ENCODE measurements around the gene B4GALT6. TPM values are rescaled to one million over a fixed set of nuclear protein-coding genes. Genes with fewer than 3 reads are reported as not detected.

B4GALT6 gene
- total RNA-seq, 1 donor from 2014 or later: 17.7 TPM

DNA sequence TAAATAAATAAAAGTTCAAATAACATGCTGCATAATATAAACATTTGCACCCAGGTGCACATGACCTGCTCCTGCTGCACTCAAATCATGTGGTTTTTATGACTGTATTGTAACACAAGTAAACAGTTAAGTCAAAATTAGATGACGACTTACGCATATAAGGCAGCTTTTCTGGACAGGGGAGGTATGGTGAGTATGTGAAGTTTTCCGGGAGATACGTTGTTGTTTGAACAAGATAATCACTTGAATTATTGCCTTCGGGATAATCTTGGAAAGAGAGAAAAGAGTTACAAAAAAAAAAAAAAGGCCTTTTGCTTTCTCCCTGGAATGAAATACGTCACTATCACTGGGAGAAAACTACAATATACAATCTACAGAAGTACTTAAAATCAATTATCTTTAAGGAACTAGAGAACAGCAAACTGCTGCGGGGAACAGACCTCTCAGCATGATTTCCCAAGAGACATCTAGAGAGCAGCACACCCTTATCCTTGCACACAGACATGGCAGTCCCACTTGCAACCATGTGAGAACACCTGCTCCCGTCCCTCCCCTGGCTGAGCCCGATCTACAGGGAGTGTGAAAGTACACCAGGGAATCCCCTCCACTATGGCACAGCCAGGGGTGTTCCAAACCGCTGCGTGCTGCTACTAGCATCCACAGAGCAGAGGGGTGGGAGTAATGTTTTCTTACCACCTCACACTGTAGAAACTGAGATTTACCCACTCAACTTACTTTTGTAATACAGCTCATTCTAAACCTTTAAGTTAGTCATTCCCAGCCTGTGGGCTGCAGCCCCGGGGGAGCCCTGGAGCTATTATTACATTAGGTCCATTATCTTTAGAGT lies 26.3 kb downstream of the B4GALT6 start:
- no peak for FAIRE-seq
- no peak for DNase-seq (ENCODE audit: low read depth)
- no peaks in the 10 kb centered on the region for H3K27me3 Mint-ChIP-seq (ENCODE audit: low read depth, unreplicated experiment)
- no peak overlapping the region for H3K9ac ChIP-seq (ENCODE audit: low read length)
- no peaks in the 10 kb centered on the region for H3K9me3 ChIP-seq (ENCODE audit: insufficient read depth, low read depth, low read length)
- H3K4me2 ChIP-seq (ENCODE audit: low read length): no peak overlapping the region
- H3K9me3 Mint-ChIP-seq (ENCODE audit: unreplicated experiment): no peaks in the 10 kb centered on the region
- no peak overlapping the region for H3K27ac Mint-ChIP-seq (ENCODE audit: unreplicated experiment)
- H3K79me2 ChIP-seq (ENCODE audit: insufficient read depth, low read length): no peaks in the 10 kb centered on the region
- H3K4me1 ChIP-seq (ENCODE audit: insufficient read depth, low read length): no peaks in the 10 kb centered on the region
- no peak overlapping the region for H2AFZ ChIP-seq (ENCODE audit: low read depth, low read length)
- no peak overlapping the region for H3K27ac ChIP-seq (ENCODE audit: low read depth, low read length)
- H3K4me3 ChIP-seq (ENCODE audit: insufficient read depth, low read depth, low read length): no peak overlapping the region
- peaks cover 3% of the 10 kb centered on the region for H3K36me3 Mint-ChIP-seq (ENCODE audit: low read depth, unreplicated experiment)
- H3K4me3 Mint-ChIP-seq (ENCODE audit: unreplicated experiment): no peak overlapping the region
- H3K36me3 ChIP-seq (ENCODE audit: insufficient read depth, low read length): no peaks in the 10 kb centered on the region
- no peaks in the 10 kb centered on the region for H3K27me3 ChIP-seq (ENCODE audit: insufficient read depth, low read length)
- H3K4me1 Mint-ChIP-seq (ENCODE audit: low read depth, unreplicated experiment): peaks cover 9% of the 10 kb centered on the region
- no peak for TF ChIP-seq EZH2 (IDR thresholded peaks at IDR 0.05; ENCODE audit: insufficient read depth, low read length)
- no peak for TF ChIP-seq CTCF (IDR thresholded peaks at IDR 0.05; ENCODE audit: insufficient read depth, low read depth, low read length)
- no peaks in the 10 kb centered on the region for H4K20me1 ChIP-seq (ENCODE audit: insufficient read depth, low read length)

GRCh38 chr18:31656754-31657153 lies 27.6 kb downstream of the B4GALT6 start:
- H3K4me2 ChIP-seq (ENCODE audit: low read length): no peak overlapping the region
- no peak overlapping the region for H2AFZ ChIP-seq (ENCODE audit: low read depth, low read length)
- H3K4me3 Mint-ChIP-seq (ENCODE audit: unreplicated experiment): no peak overlapping the region
- no peaks in the 10 kb centered on the region for H3K9me3 ChIP-seq (ENCODE audit: insufficient read depth, low read depth, low read length)
- H3K79me2 ChIP-seq (ENCODE audit: insufficient read depth, low read length): no peaks in the 10 kb centered on the region
- no peaks in the 10 kb centered on the region for H3K27me3 ChIP-seq (ENCODE audit: insufficient read depth, low read length)
- no peaks in the 10 kb centered on the region for H4K20me1 ChIP-seq (ENCODE audit: insufficient read depth, low read length)
- H3K27ac ChIP-seq (ENCODE audit: low read depth, low read length): no peak overlapping the region
- no peaks in the 10 kb centered on the region for H3K9me3 Mint-ChIP-seq (ENCODE audit: unreplicated experiment)
- H3K4me1 Mint-ChIP-seq (ENCODE audit: low read depth, unreplicated experiment): peaks cover 9% of the 10 kb centered on the region
- TF ChIP-seq EZH2 (IDR thresholded peaks at IDR 0.05; ENCODE audit: insufficient read depth, low read length) (no peak), CTCF (IDR thresholded peaks at IDR 0.05; ENCODE audit: insufficient read depth, low read depth, low read length) (no peak)
- H3K27me3 Mint-ChIP-seq (ENCODE audit: low read depth, unreplicated experiment): no peaks in the 10 kb centered on the region
- H3K36me3 Mint-ChIP-seq (ENCODE audit: low read depth, unreplicated experiment): peaks cover 5% of the 10 kb centered on the region
- H3K27ac Mint-ChIP-seq (ENCODE audit: unreplicated experiment): no peak overlapping the region
- H3K36me3 ChIP-seq (ENCODE audit: insufficient read depth, low read length): no peaks in the 10 kb centered on the region
- FAIRE-seq: no peak
- DNase-seq (ENCODE audit: low read depth): no peak
- no peak overlapping the region for H3K9ac ChIP-seq (ENCODE audit: low read length)
- no peak overlapping the region for H3K4me3 ChIP-seq (ENCODE audit: insufficient read depth, low read depth, low read length)
- no peaks in the 10 kb centered on the region for H3K4me1 ChIP-seq (ENCODE audit: insufficient read depth, low read length)

DNA sequence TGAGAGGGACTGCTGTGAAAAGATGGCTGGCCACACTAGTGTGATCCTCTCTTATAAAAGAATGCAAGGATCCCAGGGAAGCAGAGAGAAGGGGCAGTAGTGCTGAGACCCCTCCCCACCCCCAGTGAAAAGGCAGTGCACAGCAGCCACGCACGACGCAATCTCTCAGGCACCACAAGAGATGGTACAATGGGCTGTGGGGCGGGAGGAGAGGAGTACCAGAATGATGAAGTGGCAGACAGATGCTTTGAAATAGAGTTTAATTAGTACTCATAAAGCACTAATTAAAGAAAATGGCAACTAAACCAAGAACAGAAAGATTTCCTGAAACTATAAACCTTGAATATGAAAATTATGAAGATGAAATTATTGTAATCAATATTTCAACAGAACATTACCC lies 29.0 kb downstream of the B4GALT6 start:
- H3K36me3 ChIP-seq (ENCODE audit: insufficient read depth, low read length): no peaks in the 10 kb centered on the region
- H3K27me3 Mint-ChIP-seq (ENCODE audit: low read depth, unreplicated experiment): no peaks in the 10 kb centered on the region
- no peaks in the 10 kb centered on the region for H3K9me3 ChIP-seq (ENCODE audit: insufficient read depth, low read depth, low read length)
- no peak overlapping the region for H3K4me2 ChIP-seq (ENCODE audit: low read length)
- H3K27ac Mint-ChIP-seq (ENCODE audit: unreplicated experiment): no peak overlapping the region
- H3K27me3 ChIP-seq (ENCODE audit: insufficient read depth, low read length): no peaks in the 10 kb centered on the region
- H3K79me2 ChIP-seq (ENCODE audit: insufficient read depth, low read length): no peaks in the 10 kb centered on the region
- no peak overlapping the region for H3K4me3 ChIP-seq (ENCODE audit: insufficient read depth, low read depth, low read length)
- no peak for DNase-seq (ENCODE audit: low read depth)
- no peak overlapping the region for H3K9ac ChIP-seq (ENCODE audit: low read length)
- TF ChIP-seq CTCF (IDR thresholded peaks at IDR 0.05; ENCODE audit: insufficient read depth, low read depth, low read length) (no peak), EZH2 (IDR thresholded peaks at IDR 0.05; ENCODE audit: insufficient read depth, low read length) (no peak)
- no peak overlapping the region for H2AFZ ChIP-seq (ENCODE audit: low read depth, low read length)
- no peaks in the 10 kb centered on the region for H4K20me1 ChIP-seq (ENCODE audit: insufficient read depth, low read length)
- no peak for FAIRE-seq
- H3K4me1 Mint-ChIP-seq (ENCODE audit: low read depth, unreplicated experiment): peaks cover 9% of the 10 kb centered on the region
- no peak overlapping the region for H3K4me3 Mint-ChIP-seq (ENCODE audit: unreplicated experiment)
- no peak overlapping the region for H3K27ac ChIP-seq (ENCODE audit: low read depth, low read length)
- H3K9me3 Mint-ChIP-seq (ENCODE audit: unreplicated experiment): no peaks in the 10 kb centered on the region
- peaks cover 4% of the 10 kb centered on the region for H3K36me3 Mint-ChIP-seq (ENCODE audit: low read depth, unreplicated experiment)
- H3K4me1 ChIP-seq (ENCODE audit: insufficient read depth, low read length): no peaks in the 10 kb centered on the region
